ENCODE results near the gene GARS1. TPM values are rescaled to one million over a fixed set of nuclear protein-coding genes. Genes with fewer than 3 reads are reported as not detected.

GARS1 gene
- total RNA-seq, 4 donors from 2014 or later = 33.5 to 71.2 (median 58.1) TPM

- no peaks in the 10 kb centered on the region for H3K9me3 ChIP-seq
- intact Hi-C loops (cut with DNase I; ENCODE audit: low total_unique reads) = no loop called here
- no peaks in the 10 kb centered on the region for H3K4me1 ChIP-seq
- no peak overlapping the region for H3K4me3 ChIP-seq
- TF ChIP-seq POLR2A (IDR thresholded peaks at IDR 0.05) (no peak), CTCF (IDR thresholded peaks at IDR 0.05) (no peak)
- no peak for DNase-seq
- H3K27ac ChIP-seq = no peak overlapping the region
- no peaks in the 10 kb centered on the region for H3K27me3 ChIP-seq
- H3K36me3 ChIP-seq = no peaks in the 10 kb centered on the region
Observed at GRCh38 chr7:30649717-30650420, 55.2 kb downstream of the GARS1 start.

DNA sequence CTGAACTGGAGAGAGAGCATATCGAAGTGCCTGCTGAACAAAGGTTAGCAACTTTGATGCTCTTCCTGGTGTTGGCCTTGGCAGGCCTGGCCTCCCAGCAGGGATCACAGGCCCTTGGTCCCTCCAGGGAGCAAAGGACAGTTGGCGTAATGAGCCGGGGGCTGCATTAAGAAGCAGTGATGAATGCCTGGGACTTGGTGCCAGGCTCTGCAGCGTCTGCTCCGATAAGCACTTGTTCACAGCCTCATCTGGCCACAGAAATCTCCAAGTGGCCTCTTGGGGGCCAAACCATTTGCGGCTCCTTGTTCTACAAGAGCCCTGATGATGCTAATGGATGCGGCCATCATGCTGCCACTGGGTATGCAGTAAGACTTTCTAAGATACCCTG, 55.7 kb downstream of the GARS1 start:
- intact Hi-C loops (cut with DNase I; ENCODE audit: low total_unique reads) = no loop called here
- no peak for TF ChIP-seq CTCF (IDR thresholded peaks at IDR 0.05)
- TF ChIP-seq POLR2A (IDR thresholded peaks at IDR 0.05) = no peak
- Histone ChIP-seq H3K4me3 (no peak overlapping the region), H3K9me3 (no peaks in the 10 kb centered on the region), H3K27ac (no peak overlapping the region), H3K27me3 (no peaks in the 10 kb centered on the region), H3K36me3 (no peaks in the 10 kb centered on the region), H3K4me1 (no peaks in the 10 kb centered on the region)
- DNase-seq = no peak

- no peaks in the 10 kb centered on the region for H3K36me3 ChIP-seq
- no peak overlapping the region for H3K4me3 ChIP-seq
- no peaks in the 10 kb centered on the region for H3K9me3 ChIP-seq
- no peak for DNase-seq
- no peak for TF ChIP-seq CTCF (IDR thresholded peaks at IDR 0.05)
- TF ChIP-seq POLR2A (IDR thresholded peaks at IDR 0.05) = no peak
- H3K27ac ChIP-seq = no peak overlapping the region
- H3K4me1 ChIP-seq = no peaks in the 10 kb centered on the region
- intact Hi-C loops (cut with DNase I; ENCODE audit: low total_unique reads) = no loop called here
- H3K27me3 ChIP-seq = no peaks in the 10 kb centered on the region
Observed at GRCh38 chr7:30652132-30652531, 57.5 kb downstream of the GARS1 start.

GRCh38 chr7:30652698-30653641, 58.3 kb downstream of the GARS1 start:
- no peak for DNase-seq
- no peak for TF ChIP-seq POLR2A (IDR thresholded peaks at IDR 0.05)
- no peak for TF ChIP-seq CTCF (IDR thresholded peaks at IDR 0.05)
- H3K27ac ChIP-seq = no peak overlapping the region
- no peaks in the 10 kb centered on the region for H3K27me3 ChIP-seq
- intact Hi-C loops (cut with DNase I; ENCODE audit: low total_unique reads) = no loop called here
- H3K4me1 ChIP-seq = no peaks in the 10 kb centered on the region
- no peaks in the 10 kb centered on the region for H3K9me3 ChIP-seq
- no peak overlapping the region for H3K4me3 ChIP-seq
- H3K36me3 ChIP-seq = no peaks in the 10 kb centered on the region
